GM21526 (cell line): ENCODE data around the gene MEI4.
A peak's percentile ranks its signal among the peaks of the same experiment; 100 is the strongest.
"Not testable (repeated sequence)": the region's sequence is repeated elsewhere in the genome, so short reads cannot be mapped to it uniquely, and the experiment has no call there.

Experiments used
- ATAC-seq: cut with Tn5 transposase; IDR thresholded peaks from one replicate; pipeline ENCODE4 v1.9.1; 2021; ENCODE audit warnings: moderate library complexity; ENCODE audit not compliant: unreplicated experiment, low FRiP score

The MEI4 gene

DNA sequence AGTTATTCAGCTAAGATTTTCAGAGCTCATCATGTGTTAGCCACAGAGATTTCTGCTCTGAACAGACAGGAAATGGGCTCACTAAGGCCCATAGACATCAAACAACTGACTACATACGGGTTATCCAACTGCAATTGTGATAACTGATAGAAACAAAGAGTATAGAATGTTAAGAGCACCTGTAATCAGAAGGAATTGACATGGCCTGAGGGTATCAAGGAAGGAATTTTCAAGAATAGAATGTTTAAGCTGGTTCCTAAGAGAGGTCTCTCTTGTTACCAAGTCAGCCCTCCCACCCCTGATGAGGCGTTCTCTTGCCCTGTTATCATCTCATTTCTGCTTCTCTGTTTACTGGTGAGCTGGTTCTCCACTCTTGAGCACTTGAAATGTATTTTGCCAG is at the start of gene MEI4:
TSS of gene MEI4 (plus strand) at position 301 of the 400 bp plus-strand sequence. CDS start 37,633 bp downstream, outside the sequence.
- ATAC-seq: no peak

- no peak for ATAC-seq
Observed at GRCh38 chr6:77604476-77604875, 48.4 kb upstream of the MEI4 start.

GRCh38 chr6:77607004-77607403 is 45.8 kb upstream of the MEI4 start:
- ATAC-seq: no peak

GRCh38 chr6:77609106-77609505 is 43.7 kb upstream of the MEI4 start:
- ATAC-seq: no peak

DNA sequence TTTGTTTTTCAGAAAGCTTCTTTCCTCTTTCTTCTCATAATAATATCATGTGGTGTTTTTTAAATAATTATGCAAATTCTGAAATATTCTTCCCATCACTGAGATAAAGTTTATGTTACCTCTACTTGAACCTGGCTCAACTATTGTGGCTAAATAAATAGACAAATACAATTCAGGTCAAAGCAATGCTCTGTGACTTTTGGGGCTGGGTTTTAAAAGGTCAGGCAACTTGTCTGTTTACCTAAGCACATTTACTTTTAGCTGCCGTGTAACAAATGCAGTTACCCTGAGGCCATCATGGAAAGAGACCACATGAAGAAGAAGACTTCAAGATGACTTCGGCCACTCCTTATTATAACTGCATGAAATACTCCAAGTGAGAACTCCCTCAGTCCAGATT is 33.7 kb upstream of the MEI4 start:
- ATAC-seq: no peak

GRCh38 chr6:77620278-77620882 is 32.5 kb upstream of the MEI4 start:
- ATAC-seq: peak; percentile 76

- ATAC-seq: no peak
Observed at GRCh38 chr6:77624515-77624914, 28.3 kb upstream of the MEI4 start.

DNA sequence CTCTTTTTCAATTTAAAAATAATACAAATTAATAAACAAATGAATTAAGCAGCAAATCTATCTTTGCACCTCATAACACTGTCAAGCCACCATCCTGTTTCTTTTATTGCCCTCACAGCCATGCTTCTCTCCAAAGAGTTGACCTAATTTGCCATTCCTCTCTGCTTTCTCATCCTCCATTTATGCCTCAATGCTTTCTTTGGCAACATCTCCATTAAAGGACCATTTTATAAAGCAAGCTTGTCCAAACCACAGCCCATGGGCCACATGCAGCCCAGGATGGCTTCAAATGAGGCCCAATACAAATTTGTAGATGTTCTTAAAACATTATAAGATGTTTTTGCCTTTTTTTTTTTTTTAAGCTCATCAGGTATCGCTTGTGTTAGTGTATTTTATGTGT is 26.4 kb upstream of the MEI4 start:
- ATAC-seq: no peak

DNA sequence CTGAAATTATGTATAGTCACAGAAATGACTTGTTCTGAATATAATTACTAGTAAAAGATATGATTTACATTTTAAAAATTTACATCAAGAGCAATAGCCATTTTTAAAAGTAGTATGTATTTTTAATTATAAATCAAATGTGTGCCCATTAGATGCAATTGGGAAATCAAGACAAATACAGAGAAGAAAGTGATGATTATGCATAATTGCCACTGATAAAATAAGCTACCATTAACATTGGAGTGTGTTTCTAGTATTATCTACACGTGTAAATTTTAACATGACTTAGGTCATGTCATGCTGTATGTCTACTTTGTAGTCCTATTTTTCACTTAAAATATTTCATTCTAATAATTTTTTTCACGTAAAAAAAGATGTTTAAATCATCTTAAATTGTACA is 22.8 kb upstream of the MEI4 start:
- no peak for ATAC-seq

- ATAC-seq: no peak
Observed at GRCh38 chr6:77633471-77633870, 19.4 kb upstream of the MEI4 start.

GRCh38 chr6:77633993-77634715 is 18.7 kb upstream of the MEI4 start:
- ATAC-seq: no peak

DNA sequence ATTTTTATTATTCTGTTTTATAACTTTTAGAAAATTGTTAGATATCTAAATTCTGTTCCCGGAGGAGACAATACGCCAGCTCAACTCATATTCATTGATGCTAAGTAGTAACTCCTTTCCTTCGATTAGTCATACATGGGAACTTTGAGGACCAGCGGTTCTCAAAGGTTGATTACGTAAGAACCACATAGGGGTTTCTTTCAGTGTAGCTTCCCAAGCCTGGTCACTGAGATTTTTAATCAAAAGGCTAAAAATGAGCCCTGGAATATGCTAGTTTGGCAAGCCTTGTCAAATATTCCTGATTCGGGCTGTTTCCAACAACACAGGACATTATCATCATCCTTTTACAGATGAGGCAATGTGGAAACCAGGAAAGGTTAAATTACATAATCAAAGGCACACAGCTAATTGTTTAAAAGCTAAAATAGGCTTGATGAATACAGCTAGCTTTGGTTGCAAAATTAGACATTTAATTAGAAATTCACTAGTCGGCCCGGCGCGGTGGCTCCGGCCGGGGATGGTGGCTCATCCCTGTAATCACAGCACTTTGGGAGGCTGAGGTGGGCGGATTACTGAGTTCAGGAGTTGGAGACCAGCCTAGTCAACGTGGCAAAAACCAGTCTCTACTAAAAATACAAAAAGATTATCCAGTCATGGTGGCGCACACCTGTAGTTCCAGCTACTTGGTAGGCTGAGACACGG is 14.6 kb upstream of the MEI4 start:
- no peak for ATAC-seq

- no peak for ATAC-seq
Observed at GRCh38 chr6:77644102-77644705, 8.6 kb upstream of the MEI4 start.

DNA sequence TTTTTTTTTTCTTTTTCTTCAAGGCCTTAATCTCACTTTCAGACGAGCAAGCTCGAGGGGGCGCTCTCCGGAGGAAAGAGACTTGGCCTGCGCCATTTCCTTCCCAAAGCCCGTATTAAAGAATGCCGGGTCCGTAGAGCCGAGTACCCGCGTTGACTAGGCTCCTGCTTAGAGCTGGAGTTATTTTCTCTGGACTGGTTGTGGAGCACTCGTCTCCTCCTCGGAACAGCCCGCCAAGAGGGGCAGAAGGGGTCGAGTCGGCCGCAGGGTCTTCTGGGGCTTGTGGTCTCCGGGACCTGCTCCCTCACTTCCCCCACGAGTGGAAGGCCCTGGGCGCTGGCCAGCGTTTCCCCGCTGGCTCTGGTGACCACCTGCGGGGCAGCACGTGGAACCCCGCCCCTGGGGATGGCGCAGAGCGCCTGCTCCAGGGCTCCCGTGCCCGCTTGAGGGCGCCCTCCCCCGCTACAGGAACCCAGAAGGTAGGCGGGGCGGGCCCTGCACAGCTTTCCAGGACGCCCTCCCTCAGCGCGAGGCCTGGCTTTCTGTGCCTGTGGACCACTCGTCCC is 2.7 kb upstream of the MEI4 start:
- no peak for ATAC-seq

GRCh38 chr6:77653816-77654215 is 977 bp downstream of the MEI4 start:
- no peak for ATAC-seq

DNA sequence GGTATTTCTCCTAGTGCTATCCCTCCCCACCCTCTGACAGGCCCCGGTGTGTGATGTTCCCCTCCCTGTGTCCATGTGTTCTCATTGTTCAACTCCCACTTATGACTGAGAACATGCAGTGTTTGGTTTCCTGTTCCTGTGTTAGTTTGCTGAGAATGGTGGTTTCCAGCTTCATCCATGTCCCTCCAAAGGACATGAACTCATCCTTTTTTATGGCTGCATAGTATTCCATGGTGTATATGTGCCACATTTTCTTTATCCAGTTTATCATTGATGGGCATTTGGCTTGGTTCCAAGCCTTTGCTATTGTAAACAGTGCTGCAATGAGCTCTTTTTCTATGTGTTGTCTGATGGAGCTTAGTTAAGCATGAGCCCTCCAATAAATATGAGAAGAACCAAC is 2.2 kb downstream of the MEI4 start:
- not testable (repeated sequence) for ATAC-seq

GRCh38 chr6:77656999-77657764 is 4.3 kb downstream of the MEI4 start:
- ATAC-seq: no peak

GRCh38 chr6:77666340-77666739 is 13.5 kb downstream of the MEI4 start:
- ATAC-seq: no peak

GRCh38 chr6:77666846-77667245 is 14.0 kb downstream of the MEI4 start:
- ATAC-seq: no peak

DNA sequence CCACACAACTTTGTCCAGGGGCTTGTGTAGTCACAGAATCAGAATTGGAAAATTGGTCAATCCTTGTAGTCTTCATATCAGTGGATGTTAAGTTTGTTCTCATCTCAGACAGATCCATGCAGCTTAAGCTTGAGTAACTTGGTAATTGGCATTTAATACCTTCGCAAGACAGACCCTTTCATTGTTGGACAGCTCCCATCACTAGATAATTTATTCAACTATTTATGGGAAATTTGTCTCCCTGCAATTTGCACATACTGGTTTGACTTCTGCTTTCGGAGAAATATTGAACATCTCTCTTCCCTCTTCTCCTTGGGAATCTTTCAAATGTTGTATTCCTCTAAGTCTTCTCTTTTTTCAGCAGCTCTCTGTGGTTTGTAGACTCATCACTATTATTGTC is 17.1 kb downstream of the MEI4 start:
- no peak for ATAC-seq
